HepG2 (cell line): ENCODE measurements around the gene RNF222. TPM values are rescaled to one million over a fixed set of nuclear protein-coding genes. Genes with fewer than 3 reads are reported as not detected.

Experiments
- ATF7-NPFF ChIP-seq: sonication (generic); formaldehyde crosslinking; IDR thresholded peaks from 2 replicates; pipeline ENCODE4 v1.8.1; 2023; ENCODE audit warnings: mild to moderate bottlenecking, low read depth, missing genetic modification reagents, moderate library complexity
- ATRX ChIP-seq: sonication (generic); formaldehyde crosslinking; IDR thresholded peaks from 2 replicates; pipeline ENCODE4 v1.4.0; 2020; ENCODE audit warnings: missing genetic modification reagents, borderline replicate concordance
- FOXP1 ChIP-seq, 2 experiments: fragments of 450-650 bp in 1 of 2; IDR thresholded peaks; 2 replicates each; pipeline ENCODE4 v1.6.1; 2017 to 2018; ENCODE audit warnings: antibody characterized with exemption in 1 of 2
- KLF13 ChIP-seq: sonication (generic); formaldehyde crosslinking; IDR thresholded peaks from 2 replicates; pipeline ENCODE4 v1.4.0; 2020; ENCODE audit warnings: mild to moderate bottlenecking, missing genetic modification reagents
- NFYC ChIP-seq: IDR thresholded peaks from 2 replicates; pipeline ENCODE4 v1.6.1; 2016; ENCODE audit warnings: missing genetic modification reagents, missing compliant biosample characterization
- PRPF4 ChIP-seq: fragments of 200-400 bp; formaldehyde crosslinking; IDR thresholded peaks from 2 replicates; pipeline ENCODE4 v1.6.1; 2016; ENCODE audit warnings: low read length, low read depth; ENCODE audit not compliant: poor library complexity, severe bottlenecking
- SNAPC2 ChIP-seq: sonication (generic); formaldehyde crosslinking; IDR thresholded peaks from 2 replicates; pipeline ENCODE4 v1.8.1; 2022; ENCODE audit warnings: mild to moderate bottlenecking, missing genetic modification reagents
- SP5 ChIP-seq: IDR thresholded peaks from 2 replicates; pipeline ENCODE4 v1.6.1; 2016; ENCODE audit warnings: low read depth, borderline replicate concordance
- SRY ChIP-seq: sonication (generic); formaldehyde crosslinking; IDR thresholded peaks from 2 replicates; pipeline ENCODE4 v1.8.0; 2022; ENCODE audit warnings: mild to moderate bottlenecking, missing genetic modification reagents
- STAG1 ChIP-seq: sonication (generic); formaldehyde crosslinking; IDR thresholded peaks from 2 replicates; pipeline ENCODE4 v1.4.0; 2020; ENCODE audit warnings: missing genetic modification reagents
- ZFP36L1 ChIP-seq: sonication (generic); formaldehyde crosslinking; IDR thresholded peaks from 2 replicates; pipeline ENCODE4 v1.8.0; 2022; ENCODE audit warnings: mild to moderate bottlenecking, missing genetic modification reagents, moderate library complexity
- ZNF550 ChIP-seq: sonication (generic); formaldehyde crosslinking; IDR thresholded peaks from 2 replicates; pipeline ENCODE4 v1.4.0; 2020; ENCODE audit warnings: mild to moderate bottlenecking, missing genetic modification reagents, borderline replicate concordance
- ZNF614 ChIP-seq: IDR thresholded peaks from 2 replicates; pipeline ENCODE4 v1.6.1; 2018; ENCODE audit warnings: missing biosample characterization, missing genetic modification reagents, inconsistent platforms, borderline replicate concordance
- polyA plus RNA-seq, 8 experiments: library from polyadenylated mRNA; depleted of rRNA in 3 of 8; stranded (reverse) in 7 of 8; unstranded in 1 of 8; fragments of >200 nt; fragmentation: Illumina TruSeq in 4 of 8; extraction: Trizol in 4 of 8; gene quantifications; 2 replicates each; pipeline versions ENCODE4 v1.2.1 to v1.2.3, GENCODE V29; 2011 to 2016; ENCODE audit warnings: low read depth in 4 of 8, missing spikeins in 1 of 8, mixed read lengths in 1 of 8; ENCODE audit not compliant: insufficient read depth in 1 of 8
- total RNA-seq, 5 experiments: library from RNA; depleted of rRNA; stranded (reverse); fragments of >200 nt; fragmentation: Illumina TruSeq; extraction: Trizol; gene quantifications; 2 replicates each; pipeline ENCODE4 v1.2.3, GENCODE V29; 2016; ENCODE audit warnings: low read depth in 1 of 5
- TF ChIP-seq, protein P1 (sequence below): IDR thresholded peaks from 2 replicates; pipeline ENCODE4 v1.6.1; 2016; ENCODE audit warnings: mild to moderate bottlenecking
- TF ChIP-seq, protein P2 (sequence below): sonication (generic); formaldehyde crosslinking; IDR thresholded peaks from 2 replicates; pipeline ENCODE4 v1.4.0; 2020; ENCODE audit warnings: missing genetic modification reagents
- TF ChIP-seq, protein P3 (sequence below): sonication (generic); formaldehyde crosslinking; conservative IDR thresholded peaks from 2 replicates; pipeline ENCODE4 v1.8.0; 2022; ENCODE audit warnings: mild to moderate bottlenecking, moderate library complexity, missing genetic modification reagents
- TF ChIP-seq, protein P4 (sequence below): IDR thresholded peaks from 2 replicates; pipeline ENCODE4 v1.6.1; 2012; ENCODE audit warnings: inconsistent platforms
- TF ChIP-seq, protein P5 (sequence below): sonication (generic); formaldehyde crosslinking; IDR thresholded peaks from 2 replicates; pipeline ENCODE4 v1.9.0; 2022; ENCODE audit warnings: low read depth, missing genetic modification reagents
- TF ChIP-seq, protein P6 (sequence below): sonication (generic); formaldehyde crosslinking; IDR thresholded peaks from 2 replicates; pipeline ENCODE4 v1.4.0; 2020; ENCODE audit warnings: missing genetic modification reagents

RNF222 gene
- total and polyA plus RNA-seq, 2 of the 13 experiments (the other 11 are each of a cell fraction or from before 2014, with no cell fraction given), result not detected

DNA sequence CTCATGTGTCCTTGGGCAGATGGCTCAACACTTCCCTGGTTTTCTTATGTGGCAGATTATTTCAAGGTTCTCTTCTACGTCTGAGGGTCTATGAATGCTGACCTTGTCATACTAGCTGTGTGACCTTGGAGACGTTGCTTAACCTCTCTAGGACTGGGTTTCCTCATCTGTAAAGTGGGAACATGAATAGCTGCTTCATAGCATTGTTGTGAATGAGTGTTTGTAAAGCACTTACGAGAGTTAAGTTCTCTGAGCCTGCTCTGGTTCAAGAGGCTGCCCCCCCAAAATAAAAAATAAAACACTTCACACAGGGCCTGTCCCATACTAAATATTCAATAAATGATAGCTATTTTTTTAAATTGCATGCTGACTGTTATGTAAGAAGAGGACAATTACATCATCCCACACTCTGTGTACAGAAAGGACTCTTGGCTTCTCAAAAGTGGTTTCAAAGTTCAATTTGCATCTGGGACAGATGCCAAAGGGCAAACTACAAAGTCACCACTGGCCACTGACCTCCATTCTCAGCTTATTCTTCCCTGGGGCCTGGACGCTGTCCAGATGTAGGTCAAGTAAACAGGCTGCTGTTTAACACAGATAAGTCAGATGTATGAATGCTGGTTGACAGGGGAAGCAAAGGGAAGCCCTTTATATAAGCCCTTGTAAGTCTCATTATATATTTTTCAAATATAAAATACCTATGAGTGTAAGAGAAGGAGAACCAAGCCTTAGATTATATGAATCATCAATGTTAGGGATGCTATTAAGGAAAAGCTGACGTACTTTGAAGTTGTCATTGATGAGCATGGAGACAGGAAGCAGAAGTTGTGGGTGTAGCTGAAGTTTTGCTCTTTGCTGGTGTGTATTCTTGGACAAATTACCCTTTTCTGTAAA, 22.7 kb upstream of the RNF222 start (continued):
- TF ChIP-seq FOXP1 (IDR thresholded peaks at IDR 0.05) (peak; percentile 69; the same call in 1 of the 2 replicates), FOXP1 (CRISPR knock-in tag; IDR thresholded peaks at IDR 0.05) (peak; percentile 96), ZFP36L1 (CRISPR knock-in tag) (peak; percentile 90; the same call in 1 of the 2 replicates), SNAPC2 (CRISPR knock-in tag) (peak; percentile 88), ATF7-NPFF (CRISPR knock-in tag) (0 out of 2 replicates have a peak, but pooled peaks have one; percentile 13), NFYC (peak; percentile 22; the same call in 1 of the 2 replicates), SRY (CRISPR knock-in tag) (no peak), PRPF4 (no peak), STAG1 (CRISPR knock-in tag) (peak; percentile 30), ATRX (CRISPR knock-in tag) (no peak), ZNF550 (CRISPR knock-in tag) (no peak), KLF13 (CRISPR knock-in tag) (no peak), SP5 (CRISPR knock-in tag) (no peak; the same call in 1 of the 2 replicates), ZNF614 (peak; percentile 90)
- TF ChIP-seq, protein P1, sequence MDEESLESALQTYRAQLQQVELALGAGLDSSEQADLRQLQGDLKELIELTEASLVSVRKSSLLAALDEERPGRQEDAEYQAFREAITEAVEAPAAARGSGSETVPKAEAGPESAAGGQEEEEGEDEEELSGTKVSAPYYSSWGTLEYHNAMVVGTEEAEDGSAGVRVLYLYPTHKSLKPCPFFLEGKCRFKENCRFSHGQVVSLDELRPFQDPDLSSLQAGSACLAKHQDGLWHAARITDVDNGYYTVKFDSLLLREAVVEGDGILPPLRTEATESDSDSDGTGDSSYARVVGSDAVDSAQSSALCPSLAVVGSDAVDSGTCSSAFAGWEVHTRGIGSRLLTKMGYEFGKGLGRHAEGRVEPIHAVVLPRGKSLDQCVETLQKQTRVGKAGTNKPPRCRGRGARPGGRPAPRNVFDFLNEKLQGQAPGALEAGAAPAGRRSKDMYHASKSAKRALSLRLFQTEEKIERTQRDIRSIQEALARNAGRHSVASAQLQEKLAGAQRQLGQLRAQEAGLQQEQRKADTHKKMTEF, result peak; percentile 98
- TF ChIP-seq, protein P2, sequence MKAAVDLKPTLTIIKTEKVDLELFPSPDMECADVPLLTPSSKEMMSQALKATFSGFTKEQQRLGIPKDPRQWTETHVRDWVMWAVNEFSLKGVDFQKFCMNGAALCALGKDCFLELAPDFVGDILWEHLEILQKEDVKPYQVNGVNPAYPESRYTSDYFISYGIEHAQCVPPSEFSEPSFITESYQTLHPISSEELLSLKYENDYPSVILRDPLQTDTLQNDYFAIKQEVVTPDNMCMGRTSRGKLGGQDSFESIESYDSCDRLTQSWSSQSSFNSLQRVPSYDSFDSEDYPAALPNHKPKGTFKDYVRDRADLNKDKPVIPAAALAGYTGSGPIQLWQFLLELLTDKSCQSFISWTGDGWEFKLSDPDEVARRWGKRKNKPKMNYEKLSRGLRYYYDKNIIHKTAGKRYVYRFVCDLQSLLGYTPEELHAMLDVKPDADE (CRISPR knock-in tag), result no peak
- TF ChIP-seq, protein P3, sequence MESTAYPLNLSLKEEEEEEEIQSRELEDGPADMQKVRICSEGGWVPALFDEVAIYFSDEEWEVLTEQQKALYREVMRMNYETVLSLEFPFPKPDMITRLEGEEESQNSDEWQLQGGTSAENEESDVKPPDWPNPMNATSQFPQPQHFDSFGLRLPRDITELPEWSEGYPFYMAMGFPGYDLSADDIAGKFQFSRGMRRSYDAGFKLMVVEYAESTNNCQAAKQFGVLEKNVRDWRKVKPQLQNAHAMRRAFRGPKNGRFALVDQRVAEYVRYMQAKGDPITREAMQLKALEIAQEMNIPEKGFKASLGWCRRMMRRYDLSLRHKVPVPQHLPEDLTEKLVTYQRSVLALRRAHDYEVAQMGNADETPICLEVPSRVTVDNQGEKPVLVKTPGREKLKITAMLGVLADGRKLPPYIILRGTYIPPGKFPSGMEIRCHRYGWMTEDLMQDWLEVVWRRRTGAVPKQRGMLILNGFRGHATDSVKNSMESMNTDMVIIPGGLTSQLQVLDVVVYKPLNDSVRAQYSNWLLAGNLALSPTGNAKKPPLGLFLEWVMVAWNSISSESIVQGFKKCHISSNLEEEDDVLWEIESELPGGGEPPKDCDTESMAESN (CRISPR knock-in tag), result peak; percentile 63; the same call in 1 of the 2 replicates
- TF ChIP-seq, protein P4, sequence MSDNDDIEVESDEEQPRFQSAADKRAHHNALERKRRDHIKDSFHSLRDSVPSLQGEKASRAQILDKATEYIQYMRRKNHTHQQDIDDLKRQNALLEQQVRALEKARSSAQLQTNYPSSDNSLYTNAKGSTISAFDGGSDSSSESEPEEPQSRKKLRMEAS, result peak; percentile 30; the same call in 1 of the 2 replicates
- TF ChIP-seq, protein P5, sequence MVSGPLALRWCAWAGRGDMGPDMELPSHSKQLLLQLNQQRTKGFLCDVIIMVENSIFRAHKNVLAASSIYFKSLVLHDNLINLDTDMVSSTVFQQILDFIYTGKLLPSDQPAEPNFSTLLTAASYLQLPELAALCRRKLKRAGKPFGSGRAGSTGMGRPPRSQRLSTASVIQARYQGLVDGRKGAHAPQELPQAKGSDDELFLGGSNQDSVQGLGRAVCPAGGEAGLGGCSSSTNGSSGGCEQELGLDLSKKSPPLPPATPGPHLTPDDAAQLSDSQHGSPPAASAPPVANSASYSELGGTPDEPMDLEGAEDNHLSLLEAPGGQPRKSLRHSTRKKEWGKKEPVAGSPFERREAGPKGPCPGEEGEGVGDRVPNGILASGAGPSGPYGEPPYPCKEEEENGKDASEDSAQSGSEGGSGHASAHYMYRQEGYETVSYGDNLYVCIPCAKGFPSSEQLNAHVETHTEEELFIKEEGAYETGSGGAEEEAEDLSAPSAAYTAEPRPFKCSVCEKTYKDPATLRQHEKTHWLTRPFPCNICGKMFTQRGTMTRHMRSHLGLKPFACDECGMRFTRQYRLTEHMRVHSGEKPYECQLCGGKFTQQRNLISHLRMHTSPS (CRISPR knock-in tag), result no peak
- TF ChIP-seq, protein P6, sequence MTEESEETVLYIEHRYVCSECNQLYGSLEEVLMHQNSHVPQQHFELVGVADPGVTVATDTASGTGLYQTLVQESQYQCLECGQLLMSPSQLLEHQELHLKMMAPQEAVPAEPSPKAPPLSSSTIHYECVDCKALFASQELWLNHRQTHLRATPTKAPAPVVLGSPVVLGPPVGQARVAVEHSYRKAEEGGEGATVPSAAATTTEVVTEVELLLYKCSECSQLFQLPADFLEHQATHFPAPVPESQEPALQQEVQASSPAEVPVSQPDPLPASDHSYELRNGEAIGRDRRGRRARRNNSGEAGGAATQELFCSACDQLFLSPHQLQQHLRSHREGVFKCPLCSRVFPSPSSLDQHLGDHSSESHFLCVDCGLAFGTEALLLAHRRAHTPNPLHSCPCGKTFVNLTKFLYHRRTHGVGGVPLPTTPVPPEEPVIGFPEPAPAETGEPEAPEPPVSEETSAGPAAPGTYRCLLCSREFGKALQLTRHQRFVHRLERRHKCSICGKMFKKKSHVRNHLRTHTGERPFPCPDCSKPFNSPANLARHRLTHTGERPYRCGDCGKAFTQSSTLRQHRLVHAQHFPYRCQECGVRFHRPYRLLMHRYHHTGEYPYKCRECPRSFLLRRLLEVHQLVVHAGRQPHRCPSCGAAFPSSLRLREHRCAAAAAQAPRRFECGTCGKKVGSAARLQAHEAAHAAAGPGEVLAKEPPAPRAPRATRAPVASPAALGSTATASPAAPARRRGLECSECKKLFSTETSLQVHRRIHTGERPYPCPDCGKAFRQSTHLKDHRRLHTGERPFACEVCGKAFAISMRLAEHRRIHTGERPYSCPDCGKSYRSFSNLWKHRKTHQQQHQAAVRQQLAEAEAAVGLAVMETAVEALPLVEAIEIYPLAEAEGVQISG, result peak; percentile 75
